Renal cortical epithelial cell (primary cell): ENCODE data around the gene MUC6. TPM values are rescaled to one million over a fixed set of nuclear protein-coding genes. Genes with fewer than 3 reads are reported as not detected.

Experiments
- DNase-seq: peaks from one replicate; pipeline ENCODE4 v3.0.0-alpha.2; 2011; ENCODE audit warnings: low read depth
- total RNA-seq: library from RNA; depleted of rRNA; stranded (reverse); fragments of >200 nt; gene quantifications from 2 replicates; pipeline ENCODE4 v1.2.3, GENCODE V29; 2014

MUC6 gene
- total RNA-seq, 1 donor from 2014 or later, result not detected

DNA sequence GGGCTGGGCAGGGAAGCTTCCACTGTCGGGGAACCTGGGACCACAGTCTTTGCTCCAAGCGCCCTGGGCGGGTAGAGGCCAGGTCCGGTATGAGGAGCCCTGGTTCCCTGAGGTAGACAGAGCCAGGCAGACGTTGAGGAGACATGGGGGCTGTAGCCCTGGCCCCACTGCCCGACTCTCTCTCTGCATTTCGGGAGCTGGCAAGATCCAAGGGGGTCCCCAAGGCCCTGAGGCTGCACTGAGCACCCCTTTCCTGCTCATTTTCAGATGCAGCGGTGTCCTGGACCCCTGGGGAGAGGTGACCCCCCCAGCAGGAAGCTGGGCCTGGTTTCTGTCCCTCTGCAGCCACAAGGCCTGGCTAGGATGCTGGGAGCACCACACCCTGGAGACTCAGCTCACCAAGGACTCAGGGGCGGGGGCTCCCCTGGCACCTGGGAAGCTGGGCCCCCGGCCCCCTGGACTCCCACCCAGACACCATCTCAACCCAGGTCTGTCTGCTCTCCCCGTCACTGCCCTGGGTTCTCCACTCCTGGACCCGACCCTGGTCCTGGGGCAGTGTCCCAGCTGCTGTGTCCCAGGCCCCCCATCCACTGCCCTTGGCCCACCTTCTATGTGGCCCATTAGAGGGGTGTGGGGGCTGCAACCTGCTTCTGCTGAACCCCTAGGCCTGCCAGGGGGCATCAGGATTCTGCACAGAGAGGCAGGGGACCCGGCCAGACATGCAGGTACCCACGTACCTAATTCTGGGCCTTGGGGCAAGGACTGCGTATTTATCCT is 15.0 kb upstream of the MUC6 start:
- DNase-seq, result no peak

DNA sequence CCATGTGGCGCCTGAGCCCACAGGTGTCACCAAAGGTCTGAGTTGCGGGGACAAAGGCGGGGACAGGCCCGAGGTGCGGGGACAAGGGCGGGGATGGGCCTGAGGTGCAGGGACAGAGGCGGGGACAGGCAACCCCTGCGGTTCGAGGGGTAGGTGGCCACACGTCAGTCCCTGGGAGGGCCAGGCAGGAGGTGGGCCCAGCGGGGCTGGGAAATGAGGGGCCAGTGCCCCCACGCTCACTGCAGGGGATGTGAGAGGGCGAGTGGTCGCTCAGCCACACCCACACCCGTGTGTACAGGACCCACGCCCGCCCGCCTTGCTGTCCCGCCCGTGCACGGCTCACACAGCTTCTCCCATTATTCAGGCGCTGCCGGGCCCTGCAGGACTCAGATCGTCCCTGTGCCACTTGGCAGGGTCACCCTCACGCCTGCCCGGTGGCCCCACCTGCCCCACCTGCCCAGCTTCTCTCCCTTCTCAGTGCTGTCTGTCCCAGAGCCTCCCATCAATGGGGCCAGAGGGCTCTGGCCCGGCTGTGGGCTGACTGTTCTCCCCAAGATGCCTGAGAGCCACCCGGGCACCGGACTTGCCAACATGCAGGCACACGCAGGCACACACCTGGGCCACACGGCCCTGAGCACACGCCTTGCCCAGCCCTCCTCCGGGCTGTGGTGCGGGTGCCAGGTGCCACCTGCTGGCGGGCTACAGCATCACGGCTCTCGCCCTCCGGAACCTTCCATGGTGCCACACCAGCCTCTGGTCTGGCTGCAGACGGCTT is 14.2 kb upstream of the MUC6 start:
- DNase-seq, result peak; percentile 39

DNA sequence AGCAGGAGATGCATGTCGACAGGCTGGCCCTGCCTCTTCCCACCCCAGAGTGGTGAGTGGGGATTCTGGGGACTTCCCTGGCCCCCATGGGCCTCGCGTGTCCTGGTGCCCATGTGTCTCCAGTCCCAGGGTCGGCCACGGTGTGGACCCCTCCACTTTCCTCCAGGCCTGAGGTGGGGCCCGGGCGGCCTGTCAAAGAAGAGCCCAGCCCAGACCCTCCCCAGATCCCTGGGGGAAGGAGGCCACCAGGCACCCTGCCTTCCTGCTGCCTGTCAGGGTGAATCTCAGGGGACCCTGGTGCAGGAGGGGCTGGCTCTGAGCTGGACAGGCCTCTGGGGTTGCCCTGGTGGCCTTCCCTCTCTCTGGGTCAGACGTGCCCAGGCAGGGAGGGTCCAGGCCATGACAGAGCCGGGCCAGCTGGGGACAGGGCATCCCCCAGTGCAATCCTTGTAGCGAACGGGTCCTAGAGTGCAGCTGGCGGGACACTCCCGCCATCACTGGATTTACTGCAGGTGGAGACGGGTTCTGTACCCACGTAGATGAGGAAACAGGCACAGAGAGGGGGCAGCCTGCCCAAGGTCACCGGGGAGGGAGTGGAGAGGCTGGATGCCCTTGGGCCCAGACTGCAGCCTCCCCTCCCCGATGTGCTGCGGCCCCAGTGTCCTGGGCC is 13.5 kb upstream of the MUC6 start:
- DNase-seq, result no peak

DNA sequence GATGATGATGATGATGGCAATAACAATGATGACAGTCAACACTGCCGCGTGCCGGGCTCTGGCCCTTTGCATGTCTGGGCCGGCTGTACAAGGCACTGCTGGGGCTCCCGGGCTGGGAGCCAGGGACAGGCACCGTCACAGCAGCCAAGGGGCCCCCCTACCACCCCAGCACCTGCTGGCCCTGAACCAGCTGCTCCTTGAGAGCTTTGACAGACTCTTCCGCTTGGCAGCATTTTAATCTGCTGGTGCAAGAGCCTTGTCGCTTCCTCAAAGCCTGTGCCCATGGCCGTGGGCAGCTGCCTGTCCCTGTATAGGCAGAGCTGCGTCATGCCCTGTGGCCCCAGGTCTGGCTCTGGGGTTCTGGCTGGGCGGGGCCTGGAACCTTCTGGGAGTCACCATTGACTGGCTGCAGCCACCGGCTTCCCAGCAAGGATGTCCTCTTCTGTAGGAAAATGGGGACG is 12.9 kb upstream of the MUC6 start:
- no peak for DNase-seq

DNA sequence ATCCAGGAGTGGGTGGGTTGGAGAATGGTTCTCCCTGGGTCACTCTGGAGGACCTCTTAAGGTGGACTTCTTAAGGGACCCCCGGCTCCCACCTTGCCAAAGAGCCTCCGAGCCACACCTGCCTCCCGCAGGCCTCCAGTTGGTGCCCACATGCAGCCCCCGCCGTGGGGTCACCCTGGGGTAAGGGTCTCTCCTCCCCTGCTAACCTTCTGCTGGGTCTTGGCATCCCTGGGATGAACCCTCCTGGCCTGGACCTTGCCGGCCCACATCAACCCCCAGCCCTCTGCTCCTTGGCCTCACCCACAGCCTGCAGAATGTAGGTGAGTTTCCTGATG is 12.5 kb upstream of the MUC6 start:
- DNase-seq, result no peak

DNA sequence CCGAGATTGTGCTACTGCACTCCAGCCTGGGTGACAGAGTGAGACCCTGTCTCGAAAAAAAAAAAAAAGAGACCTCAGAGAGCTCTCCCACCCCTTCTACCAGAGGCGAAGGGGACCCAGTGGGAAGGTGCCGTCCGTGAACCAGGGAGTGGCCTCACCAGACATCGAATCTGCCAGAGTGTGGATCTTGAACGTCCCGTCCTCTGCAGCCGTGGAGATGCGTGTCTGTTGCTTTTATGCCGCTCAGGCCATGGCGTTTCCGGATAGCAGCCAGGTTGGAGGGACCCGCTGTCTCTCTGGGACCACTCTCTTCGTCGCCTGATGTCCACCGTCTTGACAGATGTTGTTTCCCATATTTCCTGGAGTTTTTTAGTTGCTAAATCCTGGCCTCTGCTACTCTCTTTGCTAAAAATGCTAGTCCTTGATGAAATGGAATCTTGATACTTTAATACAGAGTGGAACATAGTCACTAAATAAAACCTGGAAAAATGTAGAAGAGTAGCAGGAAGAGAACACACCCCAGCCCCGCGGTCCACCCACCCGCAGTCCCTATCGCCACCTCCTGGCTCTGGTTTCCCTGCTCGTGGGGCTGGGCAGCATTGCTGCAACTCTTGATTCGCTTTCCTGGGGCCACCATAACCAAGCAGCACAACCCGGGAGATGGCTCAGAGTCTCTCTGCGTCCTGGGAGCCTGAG is 12.0 kb upstream of the MUC6 start:
- DNase-seq, result no peak

DNA sequence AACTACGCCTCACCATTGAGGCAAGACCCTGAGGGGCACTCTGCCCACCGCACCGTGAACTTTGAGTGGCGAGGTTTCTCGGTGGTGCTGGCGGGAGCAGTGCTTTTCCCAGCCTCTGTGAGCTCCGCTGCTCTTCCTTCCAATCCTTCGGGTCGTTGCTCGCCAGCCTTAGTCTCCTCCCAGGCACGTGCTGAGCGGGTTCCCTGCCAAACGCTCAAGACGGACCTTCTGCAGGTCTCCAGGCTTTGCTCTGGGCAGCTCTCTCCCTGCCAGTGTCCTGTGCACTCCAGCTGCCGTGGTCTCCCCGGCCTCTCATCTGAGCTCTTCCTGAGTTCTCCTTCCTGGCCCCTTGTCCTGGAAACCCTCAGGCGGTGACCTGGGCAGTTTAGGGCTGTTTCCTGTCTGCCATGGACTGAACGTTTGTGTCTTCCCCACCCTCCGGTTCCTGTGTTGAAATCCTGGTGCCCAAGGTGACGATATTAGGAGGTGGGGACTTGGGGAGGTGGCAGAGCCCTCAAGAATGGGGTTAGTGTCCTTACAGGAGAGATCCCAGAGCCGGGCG is 11.2 kb upstream of the MUC6 start:
- DNase-seq, result no peak

DNA sequence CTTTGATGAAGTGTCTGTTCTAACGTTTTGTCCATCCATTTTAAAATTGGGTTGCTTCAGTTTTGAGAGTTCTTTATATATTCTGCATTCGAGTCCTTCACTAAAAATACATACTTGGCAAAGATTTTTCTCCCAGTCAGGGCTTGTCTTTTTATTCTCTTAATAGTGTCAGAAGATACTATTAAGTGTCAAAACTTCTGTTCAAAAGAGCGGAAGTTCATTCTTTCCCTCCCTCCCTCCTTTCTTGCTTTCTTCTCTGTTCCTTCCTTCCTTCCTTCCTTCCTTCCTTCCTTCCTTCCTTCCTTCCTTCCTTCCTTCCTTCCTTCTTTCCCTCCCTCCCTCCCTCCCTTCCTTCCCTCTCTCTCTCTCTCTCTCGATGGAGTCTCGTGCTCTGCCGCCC is 7.6 kb upstream of the MUC6 start:
- DNase-seq, result no peak

DNA sequence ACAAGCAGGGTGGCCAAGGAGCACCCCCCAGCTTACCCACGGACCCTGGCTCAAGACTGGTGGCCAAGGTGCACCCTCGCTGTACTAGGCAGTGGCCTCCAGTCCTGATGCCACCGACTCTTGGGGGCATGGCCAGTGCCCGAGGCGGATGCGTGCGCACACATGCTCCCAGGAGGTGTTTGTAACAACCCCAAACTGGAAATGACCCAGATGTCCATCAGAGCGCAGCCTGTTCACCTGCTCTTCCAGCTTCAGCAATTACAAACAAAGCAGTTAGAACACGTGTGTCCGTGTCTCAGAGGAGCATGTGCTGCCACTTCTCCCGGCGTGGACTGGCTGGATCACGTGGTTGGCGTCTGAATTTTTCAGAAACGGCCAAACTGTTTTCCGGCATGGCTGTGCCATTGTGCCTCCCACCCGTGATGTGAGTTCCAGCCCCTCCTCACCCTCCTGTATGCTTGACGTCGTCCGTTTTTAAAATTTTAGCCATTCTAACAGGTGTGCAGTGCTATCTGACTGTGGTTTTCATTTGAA is 7.1 kb upstream of the MUC6 start:
- DNase-seq, result peak; percentile 32

DNA sequence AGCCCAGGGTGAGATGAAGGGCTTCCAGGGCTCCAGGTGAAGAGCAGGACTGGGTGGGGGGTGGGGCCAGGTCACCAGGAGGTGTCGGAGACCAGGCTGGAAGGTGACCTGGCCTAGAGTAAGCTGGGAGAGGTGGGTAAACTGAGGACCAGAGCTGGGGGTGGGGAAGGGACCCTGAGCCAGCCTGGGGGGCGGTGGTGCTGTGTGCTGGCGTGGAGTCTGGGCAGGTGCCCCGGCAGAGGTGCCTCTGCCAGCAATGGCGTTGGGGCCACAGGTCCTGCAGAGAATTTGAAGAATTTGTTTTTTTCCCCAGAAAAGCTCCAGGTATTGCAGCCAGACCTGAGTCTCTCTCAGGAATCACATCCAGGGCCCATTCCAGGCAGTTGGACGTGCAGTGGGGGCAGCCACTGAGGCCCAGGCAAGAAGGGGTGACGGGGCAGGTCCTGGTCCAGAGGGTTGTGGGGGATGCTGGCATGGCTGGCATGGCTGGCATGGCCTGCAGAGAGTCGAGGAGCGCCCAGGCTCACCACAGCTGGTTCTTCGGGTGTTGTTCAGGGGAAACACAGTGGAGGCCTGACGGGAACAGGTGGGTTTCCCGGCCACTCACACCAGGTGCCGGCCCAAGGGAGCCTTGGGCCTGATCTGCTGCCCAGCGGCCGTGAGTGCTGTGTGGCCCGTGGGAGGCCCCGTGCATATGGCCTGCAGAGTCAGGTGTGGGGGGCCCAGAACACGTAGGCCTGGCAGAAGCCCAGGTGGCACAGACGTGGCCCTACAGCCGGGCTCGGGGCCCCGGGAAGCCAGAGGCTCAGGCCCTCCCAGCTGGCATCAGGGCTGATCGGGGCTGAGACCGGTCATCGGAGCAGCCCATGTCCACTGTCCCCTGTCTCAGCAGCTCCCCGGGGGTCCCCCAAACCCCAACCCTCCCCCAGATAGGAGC is 6.4 kb upstream of the MUC6 start:
- no peak for DNase-seq

DNA sequence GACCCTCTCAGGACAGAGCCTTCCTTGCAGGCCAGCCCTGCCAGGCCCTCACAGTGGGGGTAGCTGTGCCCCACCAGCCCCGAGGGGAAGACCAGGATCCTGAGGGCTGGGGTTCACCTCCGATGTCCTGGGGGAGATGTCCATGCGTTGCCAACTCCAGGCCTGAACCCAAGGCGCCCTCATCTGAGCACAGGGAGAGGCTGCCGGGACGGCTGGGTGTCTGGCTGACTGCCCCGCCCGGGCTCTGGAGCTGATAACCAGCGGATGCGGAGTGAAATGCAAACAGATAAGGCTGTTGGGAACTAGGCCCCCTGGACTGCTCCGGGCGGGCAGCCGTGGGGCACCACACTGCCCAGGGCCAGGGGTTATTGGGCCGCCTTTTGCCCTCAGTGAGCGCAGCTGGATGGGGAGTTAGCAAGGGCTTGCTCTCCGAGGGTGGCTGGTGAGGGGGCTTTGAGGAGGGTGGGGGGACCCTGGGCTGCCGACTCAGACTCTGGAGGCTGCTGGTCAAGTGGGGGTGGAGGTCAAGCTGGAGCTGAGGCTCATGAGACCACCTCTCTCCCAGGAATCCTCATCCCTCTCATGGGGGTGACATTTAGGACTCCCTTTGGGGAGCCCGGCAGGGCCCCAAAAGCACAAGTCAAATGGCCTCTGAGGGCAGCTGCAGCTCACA is 5.6 kb upstream of the MUC6 start:
- DNase-seq, result no peak

DNA sequence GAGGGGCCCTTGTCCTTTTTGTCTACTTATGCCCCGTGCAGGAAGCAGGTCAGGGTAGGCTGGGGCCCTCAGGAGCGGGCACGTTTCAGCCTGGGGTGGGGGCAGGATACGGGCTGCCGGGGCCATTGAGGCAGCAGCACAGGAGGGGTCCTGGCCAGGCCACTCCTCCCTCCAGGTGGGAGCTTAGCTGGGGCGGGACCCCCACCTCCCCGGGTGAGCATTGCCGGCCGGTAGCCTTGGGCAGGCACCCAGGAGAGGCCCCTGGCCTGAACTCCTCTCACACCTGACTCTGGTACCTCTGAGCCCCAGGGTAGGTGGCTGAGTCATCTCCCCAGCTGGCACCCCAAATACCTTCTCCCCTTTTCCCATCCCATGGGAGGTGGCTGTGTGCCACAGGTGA is 5.0 kb upstream of the MUC6 start:
- no peak for DNase-seq

DNA sequence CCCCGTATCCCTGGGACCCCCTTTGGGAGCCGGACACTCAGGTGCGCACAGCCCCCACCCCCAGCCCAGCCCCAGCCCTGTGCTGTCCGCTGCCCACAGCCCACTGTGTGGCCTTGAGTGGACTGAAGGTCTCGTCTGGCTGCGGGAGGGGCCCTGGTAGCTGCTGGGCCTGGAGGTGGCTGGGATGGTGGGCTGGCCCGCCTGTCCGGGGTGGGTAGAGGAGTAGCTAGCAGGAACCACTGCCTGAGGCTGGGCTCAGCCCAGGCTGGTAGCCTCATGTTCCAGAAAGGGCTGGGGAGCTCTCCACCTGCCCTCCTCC is 4.6 kb upstream of the MUC6 start:
- DNase-seq, result no peak

DNA sequence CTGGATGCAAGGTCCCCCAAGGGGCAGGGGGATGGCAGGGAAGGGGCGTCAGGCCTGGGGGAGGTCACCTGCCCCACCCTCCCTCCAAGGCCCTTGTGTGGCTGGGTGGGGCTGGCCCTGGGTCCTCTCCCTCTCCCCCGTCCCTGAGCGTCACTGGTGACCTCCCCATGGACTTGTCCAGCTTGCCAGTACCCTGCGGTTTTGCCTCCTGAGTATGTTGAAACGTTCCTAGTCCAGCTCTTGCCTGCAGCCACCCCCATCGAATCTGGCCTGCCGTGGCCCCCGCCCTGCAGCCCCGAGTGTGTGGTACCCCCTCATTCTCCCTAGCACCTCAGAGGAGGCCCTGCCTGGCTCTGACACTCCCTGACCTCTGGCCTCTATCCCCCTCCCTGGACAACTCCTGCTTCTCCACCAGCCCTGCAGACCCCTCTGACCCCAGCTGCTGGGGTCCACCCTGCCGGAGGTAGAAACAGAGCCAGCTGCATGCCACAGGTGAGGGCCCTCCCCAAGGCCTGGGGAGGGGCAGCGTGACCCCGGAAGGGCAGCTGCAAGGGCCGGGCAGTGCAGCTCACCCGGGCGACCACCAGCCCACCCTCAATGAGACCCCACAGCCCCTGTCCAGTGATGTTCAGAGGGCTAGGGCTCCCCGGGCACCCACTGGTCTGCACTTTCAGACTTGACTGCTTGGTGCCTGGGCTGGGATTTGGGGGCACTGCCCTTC is 4.1 kb upstream of the MUC6 start:
- DNase-seq, result no peak

DNA sequence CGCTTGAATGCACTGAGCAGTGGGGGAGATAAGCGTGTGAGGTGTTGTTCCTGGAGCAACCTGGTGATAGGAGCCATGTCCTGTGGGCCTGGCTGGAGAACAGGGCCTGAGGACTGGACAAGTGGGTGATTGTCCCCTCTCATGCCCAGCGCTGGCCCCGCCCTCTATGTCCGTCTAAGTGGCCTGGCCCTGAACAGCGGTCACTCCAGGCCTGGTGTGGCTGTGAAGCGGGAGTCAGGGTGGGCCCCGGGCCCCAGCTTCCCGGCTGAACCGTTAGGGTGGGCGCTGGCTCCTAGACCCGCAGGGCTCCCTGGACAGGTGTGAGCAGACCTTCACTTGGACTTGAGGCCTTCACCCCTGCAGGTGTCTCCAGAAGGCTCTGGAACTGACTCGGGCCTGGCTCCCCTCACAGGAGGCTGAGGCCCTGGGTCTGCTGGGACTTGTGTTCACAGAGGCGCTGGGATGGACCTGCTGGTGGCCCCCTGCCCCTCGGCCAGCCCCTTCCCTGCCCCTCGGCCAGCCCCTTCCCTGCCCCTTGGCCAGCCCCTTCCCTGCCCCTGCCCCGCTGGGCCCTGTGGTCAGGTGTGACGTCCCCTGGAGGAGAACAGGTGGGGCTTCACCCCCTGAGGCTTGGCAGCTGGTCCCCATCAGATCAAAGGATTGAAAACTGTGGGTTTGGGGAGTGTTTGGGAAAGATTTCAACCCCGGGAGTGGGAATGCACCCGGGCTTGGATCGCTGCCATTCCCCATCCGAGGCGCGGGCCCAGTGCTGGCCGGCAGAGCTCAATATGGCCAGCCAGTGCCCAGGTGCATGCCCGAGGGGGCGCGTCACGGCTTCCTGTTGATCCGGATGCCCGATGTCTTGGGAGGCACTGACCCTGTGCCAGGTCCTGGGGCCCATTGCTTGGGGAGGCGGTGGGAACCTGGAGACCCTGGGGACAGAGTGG is 3.2 kb upstream of the MUC6 start:
- no peak for DNase-seq

DNA sequence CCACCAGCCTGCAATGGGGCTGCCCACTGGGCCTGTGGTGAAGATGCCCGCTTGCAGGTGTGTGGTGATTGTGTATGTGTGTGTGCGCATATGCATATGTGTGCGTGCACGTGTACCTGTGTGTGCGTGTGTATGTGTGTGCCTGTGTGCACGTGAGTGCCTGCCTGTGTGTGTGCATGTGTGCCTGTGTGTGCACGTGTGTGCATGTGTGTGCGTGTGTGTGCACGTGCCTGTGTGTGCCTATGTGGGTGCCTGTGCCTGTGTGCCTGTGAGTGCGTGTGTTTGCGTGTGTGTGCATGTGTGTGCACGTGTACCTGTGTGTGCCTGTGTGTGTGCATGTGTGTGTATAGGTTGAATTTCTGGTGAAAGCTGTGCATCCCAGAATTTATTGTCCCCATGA is 2.4 kb upstream of the MUC6 start:
- DNase-seq, result no peak

DNA sequence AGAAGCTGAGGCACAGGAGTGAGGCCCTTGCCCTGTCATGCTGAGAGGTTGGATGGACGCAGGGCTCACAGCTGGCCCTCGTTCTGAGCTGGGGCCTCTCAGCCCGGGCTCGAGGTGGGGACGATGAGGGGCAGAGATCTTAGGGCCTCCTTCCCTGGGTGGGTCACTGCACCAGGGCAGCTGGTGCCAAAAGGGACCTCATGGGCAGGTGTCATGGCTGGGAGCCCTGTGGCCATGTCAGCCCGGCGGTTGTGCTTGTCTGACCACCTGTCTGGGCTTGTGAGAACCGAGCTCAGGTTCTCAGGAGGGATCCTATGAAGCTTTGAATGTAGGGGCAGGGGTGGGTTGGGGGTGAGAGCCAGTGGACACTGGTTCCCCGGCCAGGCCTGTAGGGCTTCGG is 1.8 kb upstream of the MUC6 start:
- DNase-seq, result no peak

DNA sequence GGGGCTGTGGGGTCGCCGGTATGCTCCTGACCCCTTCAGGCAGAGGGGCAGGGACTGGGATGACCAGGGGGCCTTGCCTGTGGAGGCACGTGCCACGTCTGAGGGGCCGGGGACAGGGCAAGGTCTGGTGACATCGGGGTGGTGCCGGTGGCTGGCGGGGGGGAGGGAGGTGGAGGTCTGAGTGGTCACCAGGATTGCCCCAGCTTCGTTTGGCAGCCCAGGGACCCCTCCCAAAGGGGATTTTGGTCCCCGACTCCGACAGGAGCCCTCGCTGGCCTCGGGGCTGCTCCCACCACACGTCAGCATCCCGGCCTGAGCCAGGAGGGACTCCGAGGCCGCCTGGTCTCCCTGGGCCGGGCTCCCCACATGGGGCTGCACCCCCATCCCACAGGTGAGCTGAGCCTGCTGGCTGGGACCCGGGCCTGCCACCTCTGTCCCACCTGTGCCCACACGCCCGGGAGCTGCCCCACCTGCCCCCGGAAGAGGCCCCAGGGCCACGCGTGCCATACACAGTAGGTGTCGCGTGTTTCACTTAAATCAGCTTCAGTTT is 1.1 kb upstream of the MUC6 start:
- no peak for DNase-seq
